Neuronal stem cell (in vitro differentiated cells): ENCODE measurements around the gene S100A6.

ENCODE experiments used
- DNase-seq: peaks from one replicate; pipeline ENCODE4 v3.0.0-alpha.2; 2013; ENCODE audit warnings: low spot score
- H2AFZ ChIP-seq: one replicate; pipeline ENCODE4 v1.6.1; 2013; ENCODE audit warnings: mild to moderate bottlenecking, low read length, inconsistent platforms
- H2AK5ac ChIP-seq: 2 replicates; pipeline ENCODE4 v1.6.1; 2013; ENCODE audit warnings: low read depth, mild to moderate bottlenecking, inconsistent platforms, low read length, moderate library complexity, mixed read lengths
- H2BK120ac ChIP-seq: 2 replicates; pipeline ENCODE4 v1.6.1; 2013; ENCODE audit warnings: low read depth, mild to moderate bottlenecking, inconsistent platforms, low read length, moderate library complexity, mixed read lengths
- H2BK12ac ChIP-seq: one replicate; pipeline ENCODE4 v1.6.1; 2013; ENCODE audit warnings: low read length, inconsistent platforms
- H2BK15ac ChIP-seq: 2 replicates; pipeline ENCODE4 v1.6.1; 2013; ENCODE audit warnings: mild to moderate bottlenecking, low read length, inconsistent platforms, mixed read lengths
- H2BK5ac ChIP-seq: one replicate; pipeline ENCODE4 v1.6.1; 2013; ENCODE audit warnings: inconsistent platforms, mild to moderate bottlenecking, low read length, moderate library complexity
- H3K14ac ChIP-seq: one replicate; pipeline ENCODE4 v1.6.1; 2013; ENCODE audit warnings: low read length, inconsistent platforms
- H3K18ac ChIP-seq: 2 replicates; pipeline ENCODE4 v1.6.1; 2013; ENCODE audit warnings: low read length, inconsistent platforms
- H3K23ac ChIP-seq: 2 replicates; pipeline ENCODE4 v1.6.1; 2013; ENCODE audit warnings: low read depth, mild to moderate bottlenecking, mixed read lengths, low read length, inconsistent platforms; ENCODE audit not compliant: poor library complexity
- H3K27ac ChIP-seq: replicated peaks from 3 replicates; pipeline ENCODE4 v1.5.1; 2013; ENCODE audit warnings: low read length, inconsistent platforms
- H3K27me3 ChIP-seq, 3 experiments: 2 replicates each; pipeline ENCODE4 v1.6.1; 2013; ENCODE audit warnings: low read length in 3 of 3, mild to moderate bottlenecking in 2 of 3, inconsistent platforms in 1 of 3, low read depth in 1 of 3, mixed read lengths in 1 of 3, moderate library complexity in 1 of 3; ENCODE audit not compliant: control insufficient read depth in 3 of 3, insufficient read depth in 3 of 3
- H3K36me3 ChIP-seq, 2 donors: replicated peaks in 1 of 2; 2 replicates each; pipeline ENCODE4 v1.6.1; 2013; ENCODE audit warnings: low read length in 2 of 2; ENCODE audit not compliant: control insufficient read depth in 2 of 2, insufficient read depth in 2 of 2
- H3K4ac ChIP-seq: 2 replicates; pipeline ENCODE4 v1.6.1; 2013; ENCODE audit warnings: inconsistent platforms, mild to moderate bottlenecking, low read length, moderate library complexity
- H3K4me1 ChIP-seq, 2 donors: 1 replicate in 1 of 2; 2 replicates in 1 of 2; pipeline ENCODE4 v1.6.1; 2013; ENCODE audit warnings: low read length in 2 of 2, low read depth in 1 of 2; ENCODE audit not compliant: control insufficient read depth in 2 of 2, insufficient read depth in 1 of 2
- H3K4me2 ChIP-seq: one replicate; pipeline ENCODE4 v1.6.1; 2013; ENCODE audit warnings: mild to moderate bottlenecking, low read length, inconsistent platforms; ENCODE audit not compliant: insufficient read depth, poor library complexity, severe bottlenecking
- H3K4me3 ChIP-seq, 2 donors: 2 replicates each; pipeline ENCODE4 v1.5.1; 2013; ENCODE audit warnings: low read length in 2 of 2, mild to moderate bottlenecking in 2 of 2, inconsistent platforms in 1 of 2, moderate library complexity in 1 of 2
- H3K79me1 ChIP-seq: one replicate; pipeline ENCODE4 v1.6.1; 2013; ENCODE audit warnings: low read depth, mild to moderate bottlenecking, inconsistent platforms, low read length, moderate library complexity
- H3K9ac ChIP-seq: one replicate; pipeline ENCODE4 v1.6.1; 2013; ENCODE audit warnings: mild to moderate bottlenecking, low read depth, low read length, inconsistent platforms; ENCODE audit not compliant: poor library complexity
- H3K9me3 ChIP-seq, 2 donors: replicated peaks in 1 of 2; 2 replicates each; pipeline versions ENCODE3 to v1.6.1; 2013; ENCODE audit warnings: low read length in 2 of 2, mild to moderate bottlenecking in 2 of 2, inconsistent platforms in 1 of 2, low read depth in 1 of 2, mixed read lengths in 1 of 2, moderate library complexity in 1 of 2; ENCODE audit not compliant: control insufficient read depth in 2 of 2, insufficient read depth in 1 of 2
- H4K8ac ChIP-seq: one replicate; pipeline ENCODE4 v1.6.1; 2013; ENCODE audit warnings: low read depth, mild to moderate bottlenecking, inconsistent platforms, low read length, moderate library complexity
- H4K91ac ChIP-seq: one replicate; pipeline ENCODE4 v1.6.1; 2013; ENCODE audit warnings: low read length, low read depth, mild to moderate bottlenecking, inconsistent platforms; ENCODE audit not compliant: poor library complexity
- WGBS, 2 donors: extraction: QIAGEN DNeasy Blood & Tissue Kit; methylation state at CpG; one replicate each; pipeline ENCODE4 v1.1.7; 2013; ENCODE audit warnings: missing lambda C conversion rate in 2 of 2, mixed read lengths in 1 of 2; ENCODE audit not compliant: insufficient read length in 2 of 2, insufficient replicate concordance in 1 of 2; ENCODE audit errors: extremely low coverage in 2 of 2; 5-methylcytosine and 5-hydroxymethylcytosine counted together

The S100A6 gene

DNA sequence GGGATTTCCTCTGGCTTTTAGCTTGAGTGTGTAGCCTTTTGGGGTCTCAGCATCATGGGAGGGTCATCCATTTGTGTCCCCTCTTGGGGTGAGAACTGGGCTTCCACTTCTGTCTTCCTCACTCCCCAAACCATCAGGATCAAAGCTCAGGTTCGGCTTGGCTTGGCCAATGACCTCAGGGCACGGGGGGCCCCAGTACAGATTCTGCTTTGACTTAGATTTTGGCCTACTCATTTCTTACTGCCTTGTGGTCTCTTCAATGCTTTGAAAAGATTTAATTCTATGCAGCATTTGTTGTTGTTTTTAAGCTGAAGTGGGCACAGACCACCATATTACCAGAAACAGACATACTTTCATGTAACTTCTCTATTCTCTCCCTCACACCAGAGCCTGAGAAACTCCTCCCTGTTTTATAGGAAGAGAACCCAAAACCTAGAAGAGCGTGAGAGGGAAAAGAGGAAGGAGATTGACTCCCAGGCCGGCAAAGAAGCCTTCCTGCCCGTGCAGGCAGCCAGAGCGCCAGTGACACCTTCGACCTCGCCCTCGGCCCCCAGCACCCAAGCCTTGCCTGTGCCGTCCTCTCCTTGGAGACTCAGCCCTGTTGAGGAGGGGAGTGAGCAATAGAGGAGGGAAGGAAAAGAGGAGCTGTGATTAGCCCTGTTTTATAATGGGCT lies 15.2 kb upstream of the S100A6 start:
- Histone ChIP-seq H3K27me3 (peaks cover 0 to 30% (median 0%) of the 10 kb centered on the region in 3 experiments), H4K91ac (no peak overlapping the region), H3K4ac (no peak overlapping the region), H2BK12ac (no peak overlapping the region), H2BK120ac (no peak overlapping the region), H3K27ac (no peak overlapping the region), H2AK5ac (no peak overlapping the region), H3K18ac (no peak overlapping the region), H3K4me3 (no peak overlapping the region), H3K79me1 (no peaks in the 10 kb centered on the region), H3K4me1 (peaks cover 3 to 21% of the 10 kb centered on the region in 2 donors), H3K4me2 (no peak overlapping the region), H4K8ac (no peak overlapping the region), H3K36me3 (no peaks in the 10 kb centered on the region), H3K9me3 (no peaks in the 10 kb centered on the region), H2AFZ (no peak overlapping the region), H2BK5ac (no peak overlapping the region), H3K14ac (no peak overlapping the region), H2BK15ac (no peak overlapping the region), H3K23ac (no peak overlapping the region), H3K9ac (peak overlapping the region; percentile 32)
- WGBS, 2 donors: no CpG with 5 or more reads among the region's 10 CpGs
- no peak for DNase-seq

DNA sequence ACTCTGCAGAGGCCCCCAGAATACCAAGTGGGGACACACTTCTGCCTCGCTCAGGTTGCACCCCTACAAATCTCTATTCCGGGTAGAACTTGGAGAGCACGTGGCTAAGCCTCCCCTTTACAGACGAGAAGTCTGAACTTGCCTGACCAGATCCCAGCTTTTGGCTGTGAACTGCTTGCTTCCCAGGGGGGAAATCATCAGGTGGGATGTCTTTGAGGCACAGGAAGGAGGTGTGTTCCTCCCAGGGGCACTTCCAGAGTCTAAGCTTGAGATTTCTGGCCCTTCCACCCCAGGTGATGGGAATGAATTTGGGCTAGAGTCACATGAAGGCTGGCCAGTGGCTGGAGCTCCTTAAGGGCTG lies 14.6 kb upstream of the S100A6 start:
- WGBS, 2 donors: no CpG with 5 or more reads among the region's 4 CpGs
- Histone ChIP-seq H3K14ac (no peak overlapping the region), H3K9ac (no peak overlapping the region), H2BK12ac (no peak overlapping the region), H3K18ac (peak overlapping the region; percentile 15), H2BK5ac (no peak overlapping the region), H3K4me1 (peaks cover 6 to 27% of the 10 kb centered on the region in 2 donors), H2BK120ac (no peak overlapping the region), H4K8ac (no peak overlapping the region), H3K9me3 (no peaks in the 10 kb centered on the region), H3K4ac (no peak overlapping the region), H3K79me1 (no peaks in the 10 kb centered on the region), H3K4me3 (no peak overlapping the region), H4K91ac (no peak overlapping the region), H2BK15ac (no peak overlapping the region), H3K27me3 (peaks cover 0 to 30% (median 0%) of the 10 kb centered on the region in 3 experiments), H3K27ac (no peak overlapping the region), H3K4me2 (no peak overlapping the region), H3K36me3 (no peaks in the 10 kb centered on the region), H2AFZ (no peak overlapping the region), H2AK5ac (no peak overlapping the region), H3K23ac (no peak overlapping the region)
- DNase-seq: no peak

GRCh38 chr1:153549741-153550397 lies 14.1 kb upstream of the S100A6 start:
- H2AFZ ChIP-seq: no peak overlapping the region
- no peak overlapping the region for H3K14ac ChIP-seq
- peak overlapping the region; percentile 53 for H2AK5ac ChIP-seq
- H3K18ac ChIP-seq: peak overlapping the region; percentile 20
- H3K4ac ChIP-seq: no peak overlapping the region
- WGBS, 2 donors: no CpG with 5 or more reads among the region's 6 CpGs
- no peak overlapping the region for H4K8ac ChIP-seq
- no peak overlapping the region for H2BK120ac ChIP-seq
- H2BK15ac ChIP-seq: no peak overlapping the region
- H2BK5ac ChIP-seq: no peak overlapping the region
- no peak overlapping the region for H3K23ac ChIP-seq
- DNase-seq: no peak
- no peak overlapping the region for H3K27ac ChIP-seq
- peaks cover 0 to 30% (median 0%) of the 10 kb centered on the region in 3 experiments for H3K27me3 ChIP-seq
- H3K4me1 ChIP-seq: peaks cover 10 to 30% of the 10 kb centered on the region in 2 donors
- H4K91ac ChIP-seq: no peak overlapping the region
- no peaks in the 10 kb centered on the region for H3K9me3 ChIP-seq
- no peak overlapping the region for H3K4me3 ChIP-seq
- H3K4me2 ChIP-seq: no peak overlapping the region
- H2BK12ac ChIP-seq: no peak overlapping the region
- H3K9ac ChIP-seq: no peak overlapping the region
- H3K79me1 ChIP-seq: no peaks in the 10 kb centered on the region
- H3K36me3 ChIP-seq: no peaks in the 10 kb centered on the region
